ENCODE results near the gene FFAR1.

Gene FFAR1

GRCh38 chr19:35348911-35349611 is 1.4 kb downstream of the FFAR1 start:
- TF ChIP-seq CTCF (IDR thresholded peaks at IDR 0.05), result no peak

GRCh38 chr19:35349614-35350521 is 2.2 kb downstream of the FFAR1 start:
- Histone ChIP-seq H3K9me3 (no peaks in the 10 kb centered on the region), H3K27me3 (peaks cover 18% of the 10 kb centered on the region), H3K4me1 (ENCODE audit: control insufficient read depth in 1 of 2, insufficient read depth in 1 of 2, low read depth in 1 of 2, low read length in 1 of 2) (peaks cover 46 to 56% of the 10 kb centered on the region in 2 experiments), H3K27ac (peak overlapping the region; percentile 23), H3K36me3 (no peaks in the 10 kb centered on the region), H3K4me3 (ENCODE audit: low read depth in 1 of 2, low read length in 1 of 2) (no peak overlapping the region)
- no peak for TF ChIP-seq CTCF (IDR thresholded peaks at IDR 0.05)

More at GRCh38 chr19:35348911-35349611, 1.4 kb downstream of the FFAR1 start:
- H3K27me3 ChIP-seq, result peaks cover 24% of the 10 kb centered on the region
- no peak overlapping the region for H3K4me3 ChIP-seq (ENCODE audit: low read depth in 1 of 2, low read length in 1 of 2)
- peak overlapping the region; percentile 23 for H3K27ac ChIP-seq
- no peaks in the 10 kb centered on the region for H3K9me3 ChIP-seq
- no peaks in the 10 kb centered on the region for H3K36me3 ChIP-seq
- H3K4me1 ChIP-seq (ENCODE audit: control insufficient read depth in 1 of 2, insufficient read depth in 1 of 2, low read depth in 1 of 2, low read length in 1 of 2), result peaks cover 43 to 53% of the 10 kb centered on the region in 2 experiments

GRCh38 chr19:35350591-35350990 is 2.9 kb downstream of the FFAR1 start:
- Histone ChIP-seq H3K27ac (no peak overlapping the region), H3K4me3 (ENCODE audit: low read depth in 1 of 2, low read length in 1 of 2) (no peak overlapping the region), H3K36me3 (no peaks in the 10 kb centered on the region), H3K4me1 (ENCODE audit: control insufficient read depth in 1 of 2, insufficient read depth in 1 of 2, low read depth in 1 of 2, low read length in 1 of 2) (peaks cover 46 to 60% of the 10 kb centered on the region in 2 experiments), H3K27me3 (peaks cover 10% of the 10 kb centered on the region), H3K9me3 (no peaks in the 10 kb centered on the region)
- TF ChIP-seq CTCF (IDR thresholded peaks at IDR 0.05), result no peak

GRCh38 chr19:35351411-35352176 is 3.9 kb downstream of the FFAR1 start:
- H3K27me3 ChIP-seq, result peaks cover under 1% of the 10 kb centered on the region
- no peak overlapping the region for H3K27ac ChIP-seq
- TF ChIP-seq CTCF (IDR thresholded peaks at IDR 0.05), result no peak
- no peaks in the 10 kb centered on the region for H3K9me3 ChIP-seq
- H3K4me1 ChIP-seq (ENCODE audit: control insufficient read depth in 1 of 2, insufficient read depth in 1 of 2, low read depth in 1 of 2, low read length in 1 of 2), result peaks cover 39 to 50% of the 10 kb centered on the region in 2 experiments
- no peak overlapping the region for H3K4me3 ChIP-seq (ENCODE audit: low read depth in 1 of 2, low read length in 1 of 2)
- no peaks in the 10 kb centered on the region for H3K36me3 ChIP-seq

GRCh38 chr19:35352177-35352447 is 4.4 kb downstream of the FFAR1 start:
- H3K9me3 ChIP-seq, result no peaks in the 10 kb centered on the region
- H3K4me1 ChIP-seq (ENCODE audit: control insufficient read depth in 1 of 2, insufficient read depth in 1 of 2, low read depth in 1 of 2, low read length in 1 of 2), result peaks cover 33 to 45% of the 10 kb centered on the region in 2 experiments
- no peak overlapping the region for H3K27ac ChIP-seq
- H3K4me3 ChIP-seq (ENCODE audit: low read depth in 1 of 2, low read length in 1 of 2), result no peak overlapping the region
- H3K27me3 ChIP-seq, result no peaks in the 10 kb centered on the region
- no peaks in the 10 kb centered on the region for H3K36me3 ChIP-seq
- no peak for TF ChIP-seq CTCF (IDR thresholded peaks at IDR 0.05)

All from neutrophil (primary cell).